AG10803 (cell line): ENCODE measurements around the gene SMIM28.

Experiments used
- DNase-seq: peaks from one replicate; pipeline ENCODE4 v3.0.0; 2010; ENCODE audit warnings: low read depth
- H3K4me3 ChIP-seq: 2 replicates; pipeline ENCODE4 v1.5.1; 2011; ENCODE audit warnings: mild to moderate bottlenecking, low read length, control low read depth
- CTCF ChIP-seq: conservative IDR thresholded peaks from 2 replicates; pipeline ENCODE4 v1.5.1; 2011; ENCODE audit warnings: mild to moderate bottlenecking, low read length, control low read depth, inconsistent platforms

The SMIM28 gene

GRCh38 chr6:138371720-138372119 lies 6.0 kb upstream of the SMIM28 start:
- no peak overlapping the region for H3K4me3 ChIP-seq
- no peak for DNase-seq
- no peak for TF ChIP-seq CTCF

GRCh38 chr6:138372711-138373463 lies 4.8 kb upstream of the SMIM28 start:
- no peak for TF ChIP-seq CTCF
- H3K4me3 ChIP-seq: no peak overlapping the region
- DNase-seq: no peak

GRCh38 chr6:138374230-138374629 lies 3.5 kb upstream of the SMIM28 start:
- no peak overlapping the region for H3K4me3 ChIP-seq
- DNase-seq: no peak
- TF ChIP-seq CTCF: no peak

- TF ChIP-seq CTCF: no peak
- H3K4me3 ChIP-seq: no peak overlapping the region
- DNase-seq: no peak
Measured at GRCh38 chr6:138374815-138375214, 2.9 kb upstream of the SMIM28 start.

GRCh38 chr6:138377042-138377441 lies 663 bp upstream of the SMIM28 start:
- TF ChIP-seq CTCF: no peak
- DNase-seq: no peak
- H3K4me3 ChIP-seq: no peak overlapping the region

- TF ChIP-seq CTCF: no peak
- DNase-seq: no peak
- H3K4me3 ChIP-seq: no peak overlapping the region
Measured at GRCh38 chr6:138378463-138378862, 758 bp downstream of the SMIM28 start.

- no peak for DNase-seq
- no peak overlapping the region for H3K4me3 ChIP-seq
- no peak for TF ChIP-seq CTCF
Measured at GRCh38 chr6:138382498-138383265, 5.0 kb downstream of the SMIM28 start.
